ENCODE measurements around the gene TBX19.

GRCh38 chr1:168285521-168285790 is 4.8 kb downstream of the TBX19 start:
- TF ChIP-seq CTCF (IDR thresholded peaks at IDR 0.05) (no peak), ESRRA (IDR thresholded peaks at IDR 0.05; ENCODE audit: borderline replicate concordance, low read length) (no peak), MAZ (IDR thresholded peaks at IDR 0.05; ENCODE audit: borderline replicate concordance, low read depth, low read length) (no peak), PBX3 (IDR thresholded peaks at IDR 0.05) (no peak), POLR2A (IDR thresholded peaks at IDR 0.05; ENCODE audit: low read length) (no peak), REST (IDR thresholded peaks at IDR 0.05) (no peak), MAFK (IDR thresholded peaks at IDR 0.05; ENCODE audit: partially characterized antibody) (no peak), BHLHE40 (IDR thresholded peaks at IDR 0.05; ENCODE audit: low read depth, low read length) (no peak), KDM1A (IDR thresholded peaks at IDR 0.05; ENCODE audit: low read depth) (no peak), USF2 (IDR thresholded peaks at IDR 0.05) (no peak)
